ENCODE data around the gene DMRTB1. TPM values are rescaled to one million over a fixed set of nuclear protein-coding genes. Genes with fewer than 3 reads are reported as not detected.
A peak's percentile ranks its signal among the peaks of the same experiment; 100 is the strongest.

Gene DMRTB1
- total RNA-seq, 2 donors from 2014 or later = not detected

DNA sequence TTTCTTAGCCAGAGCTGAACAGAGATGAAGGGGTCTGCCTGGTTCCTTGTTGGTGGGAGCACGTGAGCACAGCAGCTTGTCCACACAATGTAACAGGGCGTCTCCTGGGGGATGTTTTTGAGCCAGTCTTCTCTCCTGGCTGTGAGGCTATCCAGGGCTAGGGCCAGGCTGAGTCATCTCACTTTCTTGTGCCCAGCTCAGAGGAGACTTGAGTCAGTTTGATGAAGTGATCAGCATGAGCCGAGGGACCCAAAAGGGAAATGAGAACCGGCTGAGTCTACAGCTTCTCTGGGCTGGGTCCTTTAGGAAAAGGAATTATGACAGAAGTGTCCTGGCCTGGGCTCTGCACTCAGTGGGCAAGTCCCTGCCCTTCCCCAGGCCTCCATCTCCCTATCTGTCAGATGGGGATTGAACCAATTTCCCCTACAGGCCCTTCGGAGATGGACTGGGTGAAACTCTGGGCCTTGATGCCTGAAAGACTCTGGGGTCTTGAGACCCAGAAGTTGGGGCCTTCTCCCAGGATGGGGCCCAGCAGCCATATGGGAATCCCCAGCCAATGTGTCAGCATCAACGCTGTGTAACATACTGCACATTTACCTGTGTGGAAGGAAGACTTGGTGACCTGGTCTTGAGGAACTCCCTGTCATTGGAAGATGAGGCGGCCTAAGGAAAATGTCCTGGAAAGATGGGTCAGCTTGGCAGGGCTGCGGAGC is 36.6 kb downstream of the DMRTB1 start:
- no peak overlapping the region for H3K27ac Mint-ChIP-seq
- ATAC-seq = no peak
- no peaks in the 10 kb centered on the region for H3K36me3 Mint-ChIP-seq
- no peak for DNase-seq (ENCODE audit: low spot score in 2 of 2)
- no peaks in the 10 kb centered on the region for H3K9me3 Mint-ChIP-seq

DNA sequence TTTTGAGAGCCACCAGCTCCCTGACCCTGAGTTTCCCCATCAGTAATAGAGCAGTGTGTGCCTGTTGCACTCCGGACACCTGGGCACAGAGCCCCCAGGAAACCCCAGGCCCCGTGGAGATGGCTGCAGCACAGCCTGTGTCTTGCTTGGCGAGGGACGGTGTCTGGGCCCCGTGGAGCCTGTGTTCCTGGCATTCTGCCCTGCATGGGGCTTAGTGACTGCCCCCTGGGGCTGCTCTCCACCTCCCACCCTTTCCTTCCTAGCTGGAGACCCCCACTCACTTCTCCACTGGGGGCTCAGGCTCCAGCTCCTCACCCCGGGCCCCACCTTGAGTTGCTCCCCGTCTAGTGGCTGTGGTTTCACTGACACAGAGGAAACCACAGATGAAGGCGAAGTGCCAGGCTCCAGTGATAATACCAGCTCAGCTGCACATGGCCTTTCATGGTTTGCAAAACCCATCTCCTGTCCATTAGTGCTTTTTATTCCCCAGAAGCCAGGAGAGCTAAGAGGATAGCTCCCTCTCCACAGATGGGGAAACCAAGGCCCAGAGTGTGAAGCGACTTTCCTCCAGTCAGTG is 39.4 kb downstream of the DMRTB1 start:
- H3K36me3 Mint-ChIP-seq = no peaks in the 10 kb centered on the region
- H3K9me3 Mint-ChIP-seq = no peaks in the 10 kb centered on the region
- no peak overlapping the region for H3K27ac Mint-ChIP-seq
- DNase-seq (ENCODE audit: low spot score in 2 of 2) (no peak), ATAC-seq (no peak)

DNA sequence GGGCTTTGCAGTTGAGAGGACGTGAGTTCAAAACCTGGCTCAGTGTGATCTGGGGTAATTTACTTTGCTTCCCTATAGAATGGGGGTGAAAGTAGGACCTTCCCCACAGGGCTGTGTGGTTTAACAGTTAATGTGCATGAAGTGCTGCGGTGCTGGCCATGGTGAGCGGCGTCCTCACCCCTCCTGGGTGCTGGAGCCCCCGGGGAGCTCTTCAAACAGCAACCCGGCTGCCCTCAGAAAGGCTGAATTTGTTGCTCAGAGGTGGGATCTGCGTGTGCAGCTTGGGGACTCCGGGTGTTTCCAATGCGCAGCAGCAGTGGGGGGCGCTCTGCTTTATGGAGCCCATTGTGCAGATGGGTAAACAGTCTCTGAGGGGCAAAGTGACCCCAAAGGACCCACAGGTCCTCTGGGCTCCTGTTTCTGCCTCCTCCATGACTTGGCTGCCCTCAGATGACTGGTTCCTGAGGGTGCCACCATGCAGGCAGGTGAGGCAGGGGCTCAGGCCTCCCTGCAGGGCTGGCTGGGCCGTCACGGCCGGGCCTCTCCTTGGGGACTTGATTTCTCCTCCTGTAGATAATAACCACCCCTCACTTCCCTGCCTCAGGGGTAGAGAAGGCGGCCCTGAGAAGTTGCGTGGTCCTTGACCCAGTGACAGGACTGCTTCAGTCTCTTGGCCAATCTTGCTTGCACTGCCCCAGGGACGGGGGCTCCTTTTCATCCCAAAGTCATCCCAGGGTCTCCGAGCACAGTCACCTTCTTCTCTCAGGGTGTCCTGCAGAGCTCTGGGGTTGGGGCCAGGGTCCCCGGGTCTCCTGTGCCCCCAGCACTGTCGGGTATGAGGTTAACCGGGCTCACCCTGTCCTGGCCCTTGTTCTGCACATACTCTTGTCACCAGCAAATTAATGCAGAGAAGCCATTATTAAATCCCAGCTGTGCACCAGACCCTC is 40.3 kb downstream of the DMRTB1 start:
- ATAC-seq (no peak), DNase-seq (ENCODE audit: low spot score in 2 of 2) (no peak)
- no peaks in the 10 kb centered on the region for H3K36me3 Mint-ChIP-seq
- no peak overlapping the region for H3K27ac Mint-ChIP-seq
- H3K9me3 Mint-ChIP-seq = no peaks in the 10 kb centered on the region

DNA sequence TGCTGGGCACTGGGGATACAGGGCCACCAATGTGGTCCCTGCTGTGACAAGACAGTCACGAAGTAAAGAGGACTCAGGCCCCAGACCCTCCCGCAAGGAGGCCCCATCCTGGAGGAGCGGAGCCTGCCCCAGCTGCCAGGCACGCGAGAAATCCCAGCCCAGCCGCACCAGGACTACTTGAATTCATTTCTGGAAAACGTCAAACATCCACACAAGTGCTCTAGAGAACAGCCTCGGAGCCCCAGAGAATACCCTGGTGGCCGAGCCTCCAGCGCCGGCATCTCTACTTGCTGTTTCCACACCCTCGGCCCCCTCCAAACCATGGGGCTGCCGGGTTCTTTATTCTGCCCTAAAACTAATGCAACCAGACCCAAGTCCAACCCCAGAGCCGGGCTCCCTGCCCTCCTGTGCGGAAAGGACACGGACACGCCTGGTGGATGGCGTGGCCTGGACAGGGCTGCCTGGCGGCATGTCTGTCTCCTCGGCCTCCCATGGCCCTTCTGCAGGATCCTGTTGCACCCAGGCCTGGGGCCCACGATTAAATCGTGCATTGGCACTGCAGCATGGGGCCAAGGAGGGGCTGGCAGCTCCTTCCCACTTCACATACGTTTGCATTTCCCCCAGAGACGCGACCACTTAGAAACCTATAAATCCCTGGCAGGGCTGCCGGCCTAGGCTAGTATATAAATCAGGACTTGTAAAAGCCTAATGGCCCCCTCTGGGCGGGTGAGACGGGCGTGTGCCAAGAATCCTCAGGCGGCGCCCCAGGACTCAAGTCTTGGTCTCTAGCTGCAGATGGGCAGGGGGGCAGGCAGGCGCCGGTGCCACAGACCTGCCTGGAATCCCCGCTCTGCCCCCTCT is 41.2 kb downstream of the DMRTB1 start:
- H3K36me3 Mint-ChIP-seq = no peaks in the 10 kb centered on the region

DNA sequence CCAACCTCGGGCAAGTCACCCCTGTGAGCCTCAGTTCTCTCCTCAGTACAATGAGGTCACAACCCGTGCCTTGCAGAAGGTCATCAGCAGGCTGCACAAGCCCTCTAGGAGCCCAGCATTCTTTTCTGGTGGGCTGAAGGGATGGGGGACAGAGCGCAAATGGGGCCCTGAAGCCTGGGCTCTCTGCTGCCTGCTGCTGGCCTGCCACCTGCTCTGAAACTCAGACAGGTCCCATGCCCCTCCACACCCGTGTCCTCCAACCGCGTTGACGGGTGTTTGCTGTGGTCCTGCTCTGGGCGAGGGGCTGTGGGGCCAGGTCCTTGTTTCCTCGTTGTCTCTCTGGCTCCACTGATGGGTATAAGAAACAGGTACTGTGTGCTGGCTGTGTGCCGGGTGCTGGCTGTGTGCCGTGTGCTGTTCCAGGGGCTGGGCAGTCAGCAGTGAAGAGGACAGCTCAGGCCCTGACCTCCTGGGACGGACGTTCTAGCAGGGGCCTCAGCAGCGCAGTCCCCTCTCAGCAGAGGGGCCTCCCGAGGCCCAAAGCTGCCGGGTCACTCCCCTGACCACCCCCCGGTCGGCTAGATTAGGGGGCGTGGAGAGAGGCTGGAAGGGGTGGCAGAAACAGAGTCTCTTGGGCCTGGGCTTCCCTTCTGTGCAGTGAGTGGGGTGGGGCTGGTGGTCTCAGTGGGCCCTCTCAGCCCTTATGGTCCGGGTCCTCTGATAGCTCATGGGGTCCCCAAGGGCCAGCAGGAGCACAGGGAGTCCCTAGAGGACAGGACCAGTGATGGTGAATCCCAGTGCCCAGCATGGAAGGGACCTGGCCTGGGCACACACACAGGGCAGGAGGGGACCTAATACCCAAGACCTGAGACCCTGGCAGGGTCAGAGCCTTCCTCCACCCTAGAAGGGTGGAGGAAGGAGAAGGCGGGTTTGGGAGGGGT is 42.1 kb downstream of the DMRTB1 start:
- ATAC-seq = no peak
- no peaks in the 10 kb centered on the region for H3K9me3 Mint-ChIP-seq
- no peaks in the 10 kb centered on the region for H3K36me3 Mint-ChIP-seq
- no peak for DNase-seq (ENCODE audit: low spot score in 2 of 2)
- H3K27ac Mint-ChIP-seq = no peak overlapping the region

More for the DNA sequence above, 41.2 kb downstream of the DMRTB1 start:
- Mint-ChIP-seq H3K27ac (no peak overlapping the region), H3K9me3 (no peaks in the 10 kb centered on the region)
- ATAC-seq (no peak), DNase-seq (ENCODE audit: low spot score in 2 of 2) (no peak)

DNA sequence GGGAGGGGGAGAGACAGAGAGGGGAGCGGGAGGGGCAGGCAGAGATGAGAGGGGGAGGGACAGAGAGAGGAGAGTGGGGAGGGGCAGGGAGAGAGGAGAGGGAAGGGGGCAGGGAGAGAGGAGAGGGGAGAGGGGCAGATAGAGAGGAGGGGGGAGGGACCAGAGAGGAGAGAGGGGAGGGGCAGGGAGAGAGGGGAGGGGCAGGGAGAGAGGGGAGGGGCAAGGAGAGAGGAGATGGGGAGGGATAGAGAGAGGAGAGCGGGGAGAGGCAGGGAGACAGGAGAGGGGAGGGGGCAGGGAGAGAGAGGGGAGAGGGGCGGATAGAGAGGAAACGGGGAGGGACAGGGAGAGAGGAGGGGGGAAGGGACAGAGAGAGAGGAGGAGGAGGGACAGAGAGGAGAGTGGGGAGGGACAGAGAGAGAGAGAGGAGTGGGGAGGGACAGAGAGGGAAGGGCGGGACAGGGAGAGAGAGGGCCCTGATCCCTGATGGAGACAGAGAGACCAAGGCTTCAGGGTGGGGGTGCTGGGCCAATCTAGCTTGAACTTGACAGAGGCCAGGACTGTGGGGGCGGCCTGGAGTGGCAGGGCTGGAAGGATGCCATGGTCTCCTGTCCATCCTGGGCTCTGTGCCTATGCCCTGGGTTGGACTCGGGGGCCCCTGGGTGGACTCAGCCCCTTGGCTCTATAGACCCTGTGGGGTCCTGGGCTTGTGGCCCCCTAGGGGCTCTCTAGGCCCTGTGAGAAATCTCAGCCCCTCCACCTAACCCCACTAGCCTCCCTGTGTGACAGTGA is 43.6 kb downstream of the DMRTB1 start:
- no peaks in the 10 kb centered on the region for H3K9me3 Mint-ChIP-seq
- H3K36me3 Mint-ChIP-seq = no peaks in the 10 kb centered on the region
- no peak for ATAC-seq
- no peak for DNase-seq (ENCODE audit: low spot score in 2 of 2)
- no peak overlapping the region for H3K27ac Mint-ChIP-seq

DNA sequence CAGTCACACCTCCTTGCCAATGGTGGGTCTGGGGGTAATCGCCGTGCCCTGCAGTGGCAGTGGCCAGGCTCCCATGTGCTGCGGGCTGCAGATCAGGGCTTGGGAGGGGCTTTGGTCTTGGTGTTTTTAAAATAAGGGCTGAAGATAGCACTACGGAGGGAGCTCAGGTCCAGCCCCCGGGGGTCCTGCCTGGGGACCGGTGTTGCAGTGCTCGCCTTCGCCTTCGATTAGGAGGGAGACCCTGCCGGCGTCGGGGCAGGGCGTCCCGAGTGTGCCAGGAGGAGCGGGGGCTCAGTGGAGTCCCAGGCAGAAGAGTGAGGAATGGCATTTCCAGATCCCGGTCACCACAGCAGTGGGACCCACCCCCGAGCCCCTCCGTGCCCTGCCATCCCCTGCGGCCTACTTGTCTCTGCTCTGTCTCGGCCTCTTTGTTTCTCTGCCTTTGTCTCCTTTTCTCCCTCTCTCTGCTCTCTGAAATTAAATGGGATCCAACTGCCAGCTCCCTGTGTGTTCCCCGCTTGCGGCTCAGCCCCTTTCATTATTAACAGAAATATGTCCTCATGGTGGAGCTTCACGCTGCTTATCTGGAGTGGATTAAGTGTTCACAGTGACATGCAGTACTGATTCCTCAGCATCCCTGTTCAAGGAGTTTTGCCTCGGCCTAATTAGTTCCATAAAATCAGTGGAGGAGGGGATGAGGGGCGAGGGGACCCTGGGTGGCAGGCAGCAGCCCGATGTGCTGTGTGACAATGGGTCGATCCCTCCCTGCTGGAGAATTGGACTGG is 44.4 kb downstream of the DMRTB1 start:
- no peaks in the 10 kb centered on the region for H3K36me3 Mint-ChIP-seq
- H3K9me3 Mint-ChIP-seq = no peaks in the 10 kb centered on the region
- DNase-seq (ENCODE audit: low spot score in 2 of 2) = no peak
- ATAC-seq = no peak
- peak overlapping the region in 1 of 2 donors; percentile 61 for H3K27ac Mint-ChIP-seq

DNA sequence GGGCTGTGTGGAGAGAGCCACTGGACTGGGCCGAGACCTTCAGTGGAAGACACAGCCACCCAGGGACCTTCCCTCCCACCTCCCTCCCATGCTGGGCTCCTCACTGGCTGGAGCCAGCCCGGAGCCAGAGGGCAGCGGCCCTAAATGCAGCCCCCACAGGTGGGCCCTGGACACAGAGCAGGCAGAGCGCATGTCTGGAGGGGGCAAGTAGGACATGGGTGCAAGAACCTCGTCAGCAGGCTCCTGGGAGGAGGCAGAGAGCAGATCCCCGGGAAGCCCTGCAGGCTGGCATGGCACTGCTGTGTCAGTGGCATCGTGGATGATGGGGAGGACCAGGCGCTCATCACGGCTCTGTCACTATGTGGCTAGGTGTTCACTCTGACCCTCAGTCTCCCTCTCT is 45.7 kb downstream of the DMRTB1 start:
- no peaks in the 10 kb centered on the region for H3K36me3 Mint-ChIP-seq
- no peak overlapping the region for H3K27ac Mint-ChIP-seq
- DNase-seq (ENCODE audit: low spot score in 2 of 2) (no peak), ATAC-seq (no peak)
- no peaks in the 10 kb centered on the region for H3K9me3 Mint-ChIP-seq

DNA sequence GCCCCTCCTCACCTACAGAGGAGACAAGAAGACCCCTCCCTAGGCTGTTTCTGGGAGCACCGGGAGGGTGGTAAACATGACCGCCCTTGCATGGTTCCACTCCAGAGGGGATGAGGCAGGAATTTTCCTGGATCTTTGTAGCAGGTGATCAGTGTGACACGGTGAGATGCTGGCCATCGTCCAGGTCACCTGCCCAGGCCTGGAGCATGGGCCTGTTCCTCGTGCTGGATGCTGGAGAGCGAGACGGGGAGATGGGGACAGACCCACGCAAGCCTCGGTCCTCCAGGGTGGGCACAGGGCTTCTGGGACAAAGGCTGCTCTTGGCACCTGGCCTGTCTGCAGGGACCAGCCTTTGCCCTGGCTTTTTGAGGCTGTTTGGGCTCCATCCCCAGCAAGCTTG is 46.2 kb downstream of the DMRTB1 start:
- no peak overlapping the region for H3K27ac Mint-ChIP-seq
- DNase-seq (ENCODE audit: low spot score in 2 of 2) = no peak
- H3K36me3 Mint-ChIP-seq = no peaks in the 10 kb centered on the region
- H3K9me3 Mint-ChIP-seq = no peaks in the 10 kb centered on the region
- ATAC-seq = no peak

DNA sequence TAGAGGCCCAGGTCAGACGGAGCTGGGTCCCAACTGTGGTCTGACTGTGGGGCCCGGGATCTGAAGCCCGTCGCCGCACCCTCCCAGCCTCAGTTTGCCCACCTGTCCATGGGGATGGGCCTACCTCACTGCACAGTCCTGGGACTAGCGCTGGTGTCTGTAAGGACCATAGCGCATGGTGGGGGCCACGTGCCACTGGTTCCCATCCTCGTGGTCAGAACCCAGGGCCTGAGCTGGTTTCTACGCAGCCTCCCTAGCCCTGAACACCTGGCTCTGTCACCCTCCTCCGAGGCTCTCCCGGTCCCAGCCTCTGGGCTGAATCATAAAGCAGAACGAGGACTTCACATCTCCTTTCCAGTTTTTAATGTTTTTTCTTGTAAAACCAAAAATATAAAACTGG is 46.7 kb downstream of the DMRTB1 start:
- no peak for DNase-seq (ENCODE audit: low spot score in 2 of 2)
- H3K9me3 Mint-ChIP-seq = no peaks in the 10 kb centered on the region
- no peak overlapping the region for H3K27ac Mint-ChIP-seq
- H3K36me3 Mint-ChIP-seq = no peaks in the 10 kb centered on the region
- no peak for ATAC-seq

DNA sequence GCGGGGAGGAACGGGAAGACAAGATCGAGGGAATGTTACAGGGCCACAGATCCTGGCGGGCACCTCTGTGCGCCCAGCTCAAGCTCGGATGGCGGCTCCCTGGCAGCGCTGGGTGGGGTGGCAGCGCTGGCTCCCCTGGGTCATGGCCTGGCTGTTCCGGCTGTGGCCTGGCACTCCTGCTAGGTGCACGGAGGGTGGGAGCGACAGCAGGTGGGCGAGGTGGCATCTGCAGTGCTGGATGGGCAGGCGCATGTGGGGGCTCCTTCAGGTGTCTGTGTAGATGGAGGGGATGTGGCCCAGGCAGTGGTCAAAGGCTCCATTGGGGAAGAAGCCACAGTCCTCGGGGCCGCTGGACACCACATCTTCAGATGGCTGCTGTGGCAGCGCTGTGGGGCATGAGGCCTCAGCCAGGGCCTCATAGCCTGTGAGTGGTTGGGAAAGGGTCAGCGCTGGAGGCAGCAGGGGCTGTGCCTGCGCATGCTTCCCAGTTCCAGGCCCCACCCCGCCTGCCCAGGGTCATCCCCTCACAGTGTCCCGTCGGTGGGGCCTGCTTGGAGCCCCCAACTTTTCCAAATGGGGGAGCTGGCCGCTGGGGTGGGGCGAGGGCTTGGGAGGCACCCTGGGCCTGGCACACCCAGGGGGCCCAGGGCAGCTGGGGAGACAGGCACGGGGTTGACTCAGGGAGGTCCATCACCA is 47.3 kb downstream of the DMRTB1 start:
- Mint-ChIP-seq H3K36me3 (no peaks in the 10 kb centered on the region), H3K9me3 (no peaks in the 10 kb centered on the region), H3K27ac (no peak overlapping the region)
- ATAC-seq (no peak), DNase-seq (ENCODE audit: low spot score in 2 of 2) (no peak)

DNA sequence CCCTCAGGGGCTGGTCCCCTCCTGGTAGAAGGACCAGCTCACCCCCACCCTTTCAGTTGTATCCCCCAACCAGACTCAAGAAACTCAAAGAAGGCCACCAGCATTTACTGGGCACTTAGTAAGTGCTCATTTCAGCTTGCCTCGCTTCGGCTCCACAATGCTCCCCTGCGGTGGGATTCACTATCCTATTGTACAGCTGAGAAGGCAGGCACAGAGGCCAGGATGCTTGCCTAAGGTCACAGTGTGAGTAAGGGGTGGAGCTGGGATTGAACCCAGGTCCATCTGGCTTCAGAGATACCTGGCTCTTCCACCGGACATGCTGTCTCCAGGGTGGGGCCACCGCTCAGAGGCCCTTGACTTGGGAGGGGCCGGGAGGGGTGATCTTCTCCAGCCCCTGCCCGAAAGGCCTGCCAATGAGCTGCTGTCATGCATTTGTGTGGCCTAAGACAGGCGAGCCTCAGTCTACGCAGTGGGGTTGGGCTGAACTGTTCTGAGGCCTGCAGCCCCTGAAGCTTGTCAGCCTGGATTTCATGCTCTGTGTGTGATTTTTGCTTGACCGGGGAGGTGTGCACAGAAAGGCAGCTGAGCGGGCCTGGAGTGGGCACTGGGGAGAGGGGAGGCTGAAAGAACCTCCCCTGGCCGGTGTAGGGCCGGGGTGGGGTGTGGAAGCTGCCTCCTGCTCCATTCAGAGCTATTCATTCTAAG is 48.1 kb downstream of the DMRTB1 start:
- H3K36me3 Mint-ChIP-seq = no peaks in the 10 kb centered on the region
- H3K27ac Mint-ChIP-seq = peak overlapping the region in 1 of 2 donors; percentile 14
- no peak for ATAC-seq
- no peaks in the 10 kb centered on the region for H3K9me3 Mint-ChIP-seq
- no peak for DNase-seq (ENCODE audit: low spot score in 2 of 2)

Measured in activated naive CD4-positive, alpha-beta T cell treated with anti-CD3 and anti-CD28 coated beads, Interleukin-2, amount 50 U/mL, for 72 hours (primary cell).